Measurements from ENCODE around the gene C1QL1. TPM values are rescaled to one million over a fixed set of nuclear protein-coding genes. Genes with fewer than 3 reads are reported as not detected.

Gene C1QL1
- total and polyA plus RNA-seq, 2 experiments from 2014 or later, result 12.8 to 54.9 TPM

GRCh38 chr17:44992242-44992939 is 24.3 kb upstream of the C1QL1 start:
- H2AFZ ChIP-seq, result no peak overlapping the region
- WGBS (ENCODE audit: low lambda C conversion rate, missing lambda C conversion rate), result 75% methylated on average over 5 of the region's 5 CpGs
- H3K36me3 ChIP-seq (replicated peaks; ENCODE audit: insufficient read depth, low read depth), result no peaks in the 10 kb centered on the region
- no peaks in the 10 kb centered on the region for H3K79me2 ChIP-seq
- TF ChIP-seq CTCF (IDR thresholded peaks at IDR 0.05; ENCODE audit: poor library complexity) (no peak), EZH2phosphoT487 (IDR thresholded peaks at IDR 0.05; ENCODE audit: low read depth, severe bottlenecking, unreplicated experiment) (no peak), EZH2 (IDR thresholded peaks at IDR 0.05; ENCODE audit: borderline replicate concordance) (no peak)
- H3K9me2 ChIP-seq (replicated peaks; ENCODE audit: insufficient read depth), result no peaks in the 10 kb centered on the region
- H3K4me1 ChIP-seq (ENCODE audit: insufficient read depth), result peaks cover 8% of the 10 kb centered on the region
- no peaks in the 10 kb centered on the region for H4K20me1 ChIP-seq (ENCODE audit: insufficient read depth, poor library complexity, severe bottlenecking)
- peaks cover 4% of the 10 kb centered on the region for H3K27me3 ChIP-seq
- H3K4me3 ChIP-seq, result no peak overlapping the region
- H3K27ac ChIP-seq, result no peak overlapping the region
- H3K9me3 ChIP-seq (ENCODE audit: low read depth), result no peaks in the 10 kb centered on the region
- DNase-seq (ENCODE audit: low spot score), result no peak
- no peak overlapping the region for H3K4me2 ChIP-seq

GRCh38 chr17:44990994-44991393 is 22.9 kb upstream of the C1QL1 start:
- H3K4me3 ChIP-seq, result no peak overlapping the region
- H3K4me2 ChIP-seq, result no peak overlapping the region
- peaks cover 15% of the 10 kb centered on the region for H3K27me3 ChIP-seq
- H3K79me2 ChIP-seq, result no peaks in the 10 kb centered on the region
- H3K36me3 ChIP-seq (replicated peaks; ENCODE audit: insufficient read depth, low read depth), result no peaks in the 10 kb centered on the region
- no peaks in the 10 kb centered on the region for H4K20me1 ChIP-seq (ENCODE audit: insufficient read depth, poor library complexity, severe bottlenecking)
- H2AFZ ChIP-seq, result no peak overlapping the region
- DNase-seq (ENCODE audit: low spot score), result no peak
- no peaks in the 10 kb centered on the region for H3K9me3 ChIP-seq (ENCODE audit: low read depth)
- no peaks in the 10 kb centered on the region for H3K9me2 ChIP-seq (replicated peaks; ENCODE audit: insufficient read depth)
- TF ChIP-seq CTCF (IDR thresholded peaks at IDR 0.05; ENCODE audit: poor library complexity) (no peak), EZH2 (IDR thresholded peaks at IDR 0.05; ENCODE audit: borderline replicate concordance) (no peak), EZH2phosphoT487 (IDR thresholded peaks at IDR 0.05; ENCODE audit: low read depth, severe bottlenecking, unreplicated experiment) (no peak)
- peaks cover 9% of the 10 kb centered on the region for H3K4me1 ChIP-seq (ENCODE audit: insufficient read depth)
- no peak overlapping the region for H3K27ac ChIP-seq
- whole genome bisulfite sequencing (ENCODE audit: low lambda C conversion rate, missing lambda C conversion rate), result 76% methylated on average over 10 of the region's 10 CpGs

- H4K20me1 ChIP-seq (ENCODE audit: insufficient read depth, poor library complexity, severe bottlenecking), result no peaks in the 10 kb centered on the region
- peaks cover 9% of the 10 kb centered on the region for H3K4me1 ChIP-seq (ENCODE audit: insufficient read depth)
- H3K79me2 ChIP-seq, result no peaks in the 10 kb centered on the region
- 91% methylated on average over 17 of the region's 17 CpGs for WGBS (ENCODE audit: low lambda C conversion rate, missing lambda C conversion rate)
- H2AFZ ChIP-seq, result no peak overlapping the region
- H3K36me3 ChIP-seq (replicated peaks; ENCODE audit: insufficient read depth, low read depth), result no peaks in the 10 kb centered on the region
- H3K27ac ChIP-seq, result no peak overlapping the region
- TF ChIP-seq EZH2 (IDR thresholded peaks at IDR 0.05; ENCODE audit: borderline replicate concordance) (no peak), CTCF (IDR thresholded peaks at IDR 0.05; ENCODE audit: poor library complexity) (no peak), EZH2phosphoT487 (IDR thresholded peaks at IDR 0.05; ENCODE audit: low read depth, severe bottlenecking, unreplicated experiment) (no peak)
- peaks cover 21% of the 10 kb centered on the region for H3K27me3 ChIP-seq
- no peaks in the 10 kb centered on the region for H3K9me2 ChIP-seq (replicated peaks; ENCODE audit: insufficient read depth)
- no peaks in the 10 kb centered on the region for H3K9me3 ChIP-seq (ENCODE audit: low read depth)
- no peak overlapping the region for H3K4me2 ChIP-seq
- H3K4me3 ChIP-seq, result no peak overlapping the region
- no peak for DNase-seq (ENCODE audit: low spot score)
Measured at GRCh38 chr17:44989552-44990138, 21.5 kb upstream of the C1QL1 start.
